HG03521 (cell line): Measurements from ENCODE around the gene CCNY.

Experiments used
- ATAC-seq: cut with Tn5 transposase; IDR thresholded peaks from one replicate; pipeline ENCODE4 v1.9.1; 2021; ENCODE audit warnings: mild to moderate bottlenecking, moderate library complexity; ENCODE audit not compliant: unreplicated experiment

Gene CCNY

GRCh38 chr10:35448687-35449662, 112.7 kb downstream of the CCNY start:
- ATAC-seq, result no peak

- ATAC-seq, result no peak
Observed at GRCh38 chr10:35449944-35450343, 113.6 kb downstream of the CCNY start.

- ATAC-seq, result peak; percentile 94
Observed at GRCh38 chr10:35451151-35452016, 115.1 kb downstream of the CCNY start.

- ATAC-seq, result no peak
Observed at GRCh38 chr10:35452171-35452570, 115.9 kb downstream of the CCNY start.

- ATAC-seq, result no peak
Observed at GRCh38 chr10:35452847-35453246, 116.5 kb downstream of the CCNY start.

GRCh38 chr10:35453855-35454532, 117.7 kb downstream of the CCNY start:
- no peak for ATAC-seq

GRCh38 chr10:35456153-35456720, 119.9 kb downstream of the CCNY start:
- no peak for ATAC-seq

GRCh38 chr10:35456784-35457183, 120.5 kb downstream of the CCNY start:
- no peak for ATAC-seq

GRCh38 chr10:35458500-35459448, 122.5 kb downstream of the CCNY start:
- ATAC-seq, result no peak

GRCh38 chr10:35459449-35459847, 123.1 kb downstream of the CCNY start:
- ATAC-seq, result no peak

GRCh38 chr10:35460852-35461460, 124.6 kb downstream of the CCNY start:
- ATAC-seq, result no peak

- peak; percentile 65 for ATAC-seq
Observed at GRCh38 chr10:35462491-35462934, 126.2 kb downstream of the CCNY start.

GRCh38 chr10:35463105-35463867, 127.0 kb downstream of the CCNY start:
- no peak for ATAC-seq

- ATAC-seq, result no peak
Observed at GRCh38 chr10:35463878-35464277, 127.6 kb downstream of the CCNY start.

- no peak for ATAC-seq
Observed at GRCh38 chr10:35464825-35465456, 128.6 kb downstream of the CCNY start.

- no peak for ATAC-seq
Observed at GRCh38 chr10:35465673-35466072, 129.4 kb downstream of the CCNY start.

GRCh38 chr10:35466170-35466569, 129.9 kb downstream of the CCNY start:
- no peak for ATAC-seq

- no peak for ATAC-seq
Observed at GRCh38 chr10:35466661-35467060, 130.4 kb downstream of the CCNY start.
